Liver (tissue), 9 donors: ENCODE data around the gene KRTAP22-2. TPM values are rescaled to one million over a fixed set of nuclear protein-coding genes. Genes with fewer than 3 reads are reported as not detected.

Source experiments
- DNase-seq: peaks from one replicate; pipeline ENCODE4 v3.0.0-alpha.2; 2017; ENCODE audit warnings: low spot score
- H3K27ac ChIP-seq, 2 donors: one replicate each; pipeline ENCODE4 v1.7.0; 2013; ENCODE audit warnings: inconsistent platforms in 2 of 2, low read length in 2 of 2, control low read depth in 1 of 2, low read depth in 1 of 2, mild to moderate bottlenecking in 1 of 2
- H3K27me3 ChIP-seq, 4 donors: one replicate each; pipeline versions ENCODE4 v1.6.1 to v1.7.0; 2013; ENCODE audit warnings: low read length in 3 of 4, inconsistent platforms in 1 of 4, mild to moderate bottlenecking in 1 of 4, moderate library complexity in 1 of 4; ENCODE audit not compliant: control insufficient read depth in 4 of 4, insufficient read depth in 4 of 4
- H3K36me3 ChIP-seq, 4 donors: one replicate each; pipeline versions ENCODE4 v1.6.1 to v1.7.0; 2013; ENCODE audit warnings: low read length in 3 of 4, mild to moderate bottlenecking in 3 of 4, low read depth in 1 of 4, moderate library complexity in 1 of 4; ENCODE audit not compliant: control insufficient read depth in 4 of 4, insufficient read depth in 3 of 4
- H3K4me1 ChIP-seq, 4 donors: one replicate each; pipeline versions ENCODE4 v1.6.1 to v1.7.0; 2013; ENCODE audit warnings: low read length in 3 of 4, mild to moderate bottlenecking in 3 of 4, moderate library complexity in 1 of 4; ENCODE audit not compliant: control insufficient read depth in 4 of 4, insufficient read depth in 4 of 4
- H3K4me3 ChIP-seq, 3 donors: one replicate each; pipeline versions ENCODE4 v1.6.1 to v1.7.0; 2013; ENCODE audit warnings: low read length in 3 of 3, control low read depth in 1 of 3, low read depth in 1 of 3, mild to moderate bottlenecking in 1 of 3
- H3K9ac ChIP-seq, 2 donors: one replicate each; pipeline ENCODE4 v1.7.0; 2013; ENCODE audit warnings: low read length in 2 of 2, mild to moderate bottlenecking in 2 of 2, moderate library complexity in 2 of 2, control low read depth in 1 of 2, low read depth in 1 of 2
- H3K9me3 ChIP-seq, 4 donors: one replicate each; pipeline versions ENCODE4 v1.6.1 to v1.7.0; 2013; ENCODE audit warnings: low read length in 3 of 4; ENCODE audit not compliant: control insufficient read depth in 4 of 4
- EGR1 ChIP-seq, 2 donors: IDR thresholded peaks; 2 replicates each; pipeline ENCODE4 v1.6.1; 2016 to 2018; ENCODE audit warnings: antibody characterized with exemption in 2 of 2, low read depth in 2 of 2
- FOXA1 ChIP-seq: IDR thresholded peaks from 2 replicates; pipeline ENCODE4 v1.6.1; 2016; ENCODE audit warnings: antibody characterized with exemption
- FOXA2 ChIP-seq: IDR thresholded peaks from 2 replicates; pipeline ENCODE4 v1.6.1; 2016; ENCODE audit warnings: antibody characterized with exemption
- GABPA ChIP-seq, 2 donors: IDR thresholded peaks in 1 of 2; conservative IDR thresholded peaks in 1 of 2; 2 replicates each; pipeline ENCODE4 v1.6.1; 2016; ENCODE audit warnings: antibody characterized with exemption in 2 of 2, mild to moderate bottlenecking in 1 of 2, moderate library complexity in 1 of 2
- JUND ChIP-seq, 2 donors: IDR thresholded peaks; 2 replicates each; pipeline ENCODE4 v1.6.1; 2016; ENCODE audit warnings: antibody characterized with exemption in 2 of 2
- NR2F2 ChIP-seq: IDR thresholded peaks from 2 replicates; pipeline ENCODE4 v1.6.1; 2016; ENCODE audit warnings: antibody characterized with exemption
- RAD21 ChIP-seq, 2 donors: IDR thresholded peaks; 2 replicates each; pipeline ENCODE4 v1.6.1; 2016; ENCODE audit warnings: antibody characterized with exemption in 2 of 2, mild to moderate bottlenecking in 2 of 2
- RXRA ChIP-seq, 2 donors: IDR thresholded peaks; 2 replicates each; pipeline ENCODE4 v1.6.1; 2017 to 2018; ENCODE audit warnings: antibody characterized with exemption in 2 of 2, mild to moderate bottlenecking in 1 of 2
- SP1 ChIP-seq: IDR thresholded peaks from 2 replicates; pipeline ENCODE4 v1.6.1; 2018; ENCODE audit warnings: antibody characterized with exemption, mild to moderate bottlenecking
- TAF1 ChIP-seq: conservative IDR thresholded peaks from 2 replicates; pipeline ENCODE4 v1.6.1; 2016; ENCODE audit warnings: antibody characterized with exemption, mild to moderate bottlenecking
- YY1 ChIP-seq: IDR thresholded peaks from 2 replicates; pipeline ENCODE4 v1.6.1; 2016; ENCODE audit warnings: antibody characterized with exemption, mild to moderate bottlenecking
- WGBS: extraction: QIAGEN DNeasy Blood & Tissue Kit; methylation state at CpG from one replicate; pipeline ENCODE4 v1.1.7; 2013; 5-methylcytosine and 5-hydroxymethylcytosine counted together
- polyA plus RNA-seq, 2 donors: library from polyadenylated mRNA; stranded (reverse) in 1 of 2; unstranded in 1 of 2; fragments of 200-250 nt in 1 of 2; fragments of >200 nt in 1 of 2; fragmentation: Nextera tagmentation in 1 of 2; extraction: Ambion mirVana in 1 of 2; gene quantifications; one replicate each; pipeline versions ENCODE4 v1.2.1 to v1.2.3, GENCODE V29; 2013 to 2015
- total RNA-seq, 2 donors: library from RNA; depleted of rRNA; stranded (reverse); fragments of >200 nt; gene quantifications; one replicate each; pipeline ENCODE4 v1.2.3, GENCODE V29; 2014
- TF ChIP-seq, protein P1 (sequence below): IDR thresholded peaks from 2 replicates; pipeline ENCODE4 v1.6.1; 2016; ENCODE audit warnings: antibody characterized with exemption
- TF ChIP-seq, protein P2 (sequence below): fragments of 150-350 bp; IDR thresholded peaks from 2 replicates; pipeline ENCODE4 v1.5.1; 2017; ENCODE audit warnings: improper control_type of control experiment, low read depth, low read length; ENCODE audit not compliant: missing input control
- TF ChIP-seq, protein P3 (sequence below): IDR thresholded peaks from 2 replicates; pipeline ENCODE4 v1.6.1; 2016; ENCODE audit warnings: antibody characterized with exemption
- TF ChIP-seq, protein P4 (sequence below): IDR thresholded peaks from 2 replicates; pipeline ENCODE4 v1.6.1; 2016; ENCODE audit warnings: antibody characterized with exemption, mild to moderate bottlenecking
- TF ChIP-seq, protein P5 (sequence below): IDR thresholded peaks from 2 replicates; pipeline ENCODE4 v1.6.1; 2016; ENCODE audit warnings: antibody characterized with exemption
- donor health status: healthy.
- donor health status: healthy.
- donor health status: healthy.
- donor health status: healthy.
- donor health status: healthy.

Gene KRTAP22-2
- total and polyA plus RNA-seq, 4 donors, result not detected

DNA sequence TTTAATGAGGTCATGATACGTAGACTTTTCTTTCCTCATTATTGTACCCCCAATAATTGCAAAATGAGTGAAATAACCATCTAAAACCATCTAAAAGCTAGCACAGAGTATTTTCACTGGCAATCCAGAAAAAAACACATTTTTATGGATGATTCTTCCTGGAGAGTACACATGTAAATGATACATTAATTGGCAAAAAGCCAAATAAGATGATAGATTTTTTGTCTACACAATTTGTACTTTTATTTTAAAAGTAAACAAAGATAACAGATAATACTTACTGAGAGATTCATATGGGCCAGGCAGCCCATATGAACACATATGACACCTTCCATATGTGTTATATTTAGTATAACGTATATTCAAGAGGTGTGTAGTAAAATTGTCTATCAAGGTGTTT is 26.6 kb downstream of the KRTAP22-2 start:
- WGBS, result 77% methylated on average over 2 of the region's 2 CpGs
- no peaks in the 10 kb centered on the region for H3K27me3 ChIP-seq
- no peak overlapping the region for H3K27ac ChIP-seq
- no peak for TF ChIP-seq RXRA (IDR thresholded peaks at IDR 0.05)
- TF ChIP-seq GABPA (IDR thresholded peaks at IDR 0.05 in 1 of 2, conservative IDR thresholded peaks at IDR 0.05 in 1 of 2), result no peak
- TF ChIP-seq, protein P1, sequence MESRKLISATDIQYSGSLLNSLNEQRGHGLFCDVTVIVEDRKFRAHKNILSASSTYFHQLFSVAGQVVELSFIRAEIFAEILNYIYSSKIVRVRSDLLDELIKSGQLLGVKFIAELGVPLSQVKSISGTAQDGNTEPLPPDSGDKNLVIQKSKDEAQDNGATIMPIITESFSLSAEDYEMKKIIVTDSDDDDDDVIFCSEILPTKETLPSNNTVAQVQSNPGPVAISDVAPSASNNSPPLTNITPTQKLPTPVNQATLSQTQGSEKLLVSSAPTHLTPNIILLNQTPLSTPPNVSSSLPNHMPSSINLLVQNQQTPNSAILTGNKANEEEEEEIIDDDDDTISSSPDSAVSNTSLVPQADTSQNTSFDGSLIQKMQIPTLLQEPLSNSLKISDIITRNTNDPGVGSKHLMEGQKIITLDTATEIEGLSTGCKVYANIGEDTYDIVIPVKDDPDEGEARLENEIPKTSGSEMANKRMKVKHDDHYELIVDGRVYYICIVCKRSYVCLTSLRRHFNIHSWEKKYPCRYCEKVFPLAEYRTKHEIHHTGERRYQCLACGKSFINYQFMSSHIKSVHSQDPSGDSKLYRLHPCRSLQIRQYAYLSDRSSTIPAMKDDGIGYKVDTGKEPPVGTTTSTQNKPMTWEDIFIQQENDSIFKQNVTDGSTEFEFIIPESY, result no peak
- TF ChIP-seq, protein P2, sequence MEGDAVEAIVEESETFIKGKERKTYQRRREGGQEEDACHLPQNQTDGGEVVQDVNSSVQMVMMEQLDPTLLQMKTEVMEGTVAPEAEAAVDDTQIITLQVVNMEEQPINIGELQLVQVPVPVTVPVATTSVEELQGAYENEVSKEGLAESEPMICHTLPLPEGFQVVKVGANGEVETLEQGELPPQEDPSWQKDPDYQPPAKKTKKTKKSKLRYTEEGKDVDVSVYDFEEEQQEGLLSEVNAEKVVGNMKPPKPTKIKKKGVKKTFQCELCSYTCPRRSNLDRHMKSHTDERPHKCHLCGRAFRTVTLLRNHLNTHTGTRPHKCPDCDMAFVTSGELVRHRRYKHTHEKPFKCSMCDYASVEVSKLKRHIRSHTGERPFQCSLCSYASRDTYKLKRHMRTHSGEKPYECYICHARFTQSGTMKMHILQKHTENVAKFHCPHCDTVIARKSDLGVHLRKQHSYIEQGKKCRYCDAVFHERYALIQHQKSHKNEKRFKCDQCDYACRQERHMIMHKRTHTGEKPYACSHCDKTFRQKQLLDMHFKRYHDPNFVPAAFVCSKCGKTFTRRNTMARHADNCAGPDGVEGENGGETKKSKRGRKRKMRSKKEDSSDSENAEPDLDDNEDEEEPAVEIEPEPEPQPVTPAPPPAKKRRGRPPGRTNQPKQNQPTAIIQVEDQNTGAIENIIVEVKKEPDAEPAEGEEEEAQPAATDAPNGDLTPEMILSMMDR, result no peak
- no peak for TF ChIP-seq FOXA1
- no peak for TF ChIP-seq SP1
- TF ChIP-seq FOXA2, result no peak
- TF ChIP-seq, protein P3, sequence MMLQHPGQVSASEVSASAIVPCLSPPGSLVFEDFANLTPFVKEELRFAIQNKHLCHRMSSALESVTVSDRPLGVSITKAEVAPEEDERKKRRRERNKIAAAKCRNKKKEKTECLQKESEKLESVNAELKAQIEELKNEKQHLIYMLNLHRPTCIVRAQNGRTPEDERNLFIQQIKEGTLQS, result no peak
- TF ChIP-seq, protein P4, sequence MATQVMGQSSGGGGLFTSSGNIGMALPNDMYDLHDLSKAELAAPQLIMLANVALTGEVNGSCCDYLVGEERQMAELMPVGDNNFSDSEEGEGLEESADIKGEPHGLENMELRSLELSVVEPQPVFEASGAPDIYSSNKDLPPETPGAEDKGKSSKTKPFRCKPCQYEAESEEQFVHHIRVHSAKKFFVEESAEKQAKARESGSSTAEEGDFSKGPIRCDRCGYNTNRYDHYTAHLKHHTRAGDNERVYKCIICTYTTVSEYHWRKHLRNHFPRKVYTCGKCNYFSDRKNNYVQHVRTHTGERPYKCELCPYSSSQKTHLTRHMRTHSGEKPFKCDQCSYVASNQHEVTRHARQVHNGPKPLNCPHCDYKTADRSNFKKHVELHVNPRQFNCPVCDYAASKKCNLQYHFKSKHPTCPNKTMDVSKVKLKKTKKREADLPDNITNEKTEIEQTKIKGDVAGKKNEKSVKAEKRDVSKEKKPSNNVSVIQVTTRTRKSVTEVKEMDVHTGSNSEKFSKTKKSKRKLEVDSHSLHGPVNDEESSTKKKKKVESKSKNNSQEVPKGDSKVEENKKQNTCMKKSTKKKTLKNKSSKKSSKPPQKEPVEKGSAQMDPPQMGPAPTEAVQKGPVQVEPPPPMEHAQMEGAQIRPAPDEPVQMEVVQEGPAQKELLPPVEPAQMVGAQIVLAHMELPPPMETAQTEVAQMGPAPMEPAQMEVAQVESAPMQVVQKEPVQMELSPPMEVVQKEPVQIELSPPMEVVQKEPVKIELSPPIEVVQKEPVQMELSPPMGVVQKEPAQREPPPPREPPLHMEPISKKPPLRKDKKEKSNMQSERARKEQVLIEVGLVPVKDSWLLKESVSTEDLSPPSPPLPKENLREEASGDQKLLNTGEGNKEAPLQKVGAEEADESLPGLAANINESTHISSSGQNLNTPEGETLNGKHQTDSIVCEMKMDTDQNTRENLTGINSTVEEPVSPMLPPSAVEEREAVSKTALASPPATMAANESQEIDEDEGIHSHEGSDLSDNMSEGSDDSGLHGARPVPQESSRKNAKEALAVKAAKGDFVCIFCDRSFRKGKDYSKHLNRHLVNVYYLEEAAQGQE, result no peak
- TF ChIP-seq, protein P5, sequence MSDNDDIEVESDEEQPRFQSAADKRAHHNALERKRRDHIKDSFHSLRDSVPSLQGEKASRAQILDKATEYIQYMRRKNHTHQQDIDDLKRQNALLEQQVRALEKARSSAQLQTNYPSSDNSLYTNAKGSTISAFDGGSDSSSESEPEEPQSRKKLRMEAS, result no peak
- no peak for TF ChIP-seq NR2F2
- no peak for TF ChIP-seq JUND (IDR thresholded peaks at IDR 0.05)
- TF ChIP-seq TAF1, result no peak
- no peak for TF ChIP-seq RAD21 (IDR thresholded peaks at IDR 0.05)
- no peak for TF ChIP-seq YY1
- no peak for TF ChIP-seq EGR1 (IDR thresholded peaks at IDR 0.05; ENCODE audit: low read depth in 2 of 2)
- no peak overlapping the region for H3K4me3 ChIP-seq
- DNase-seq, result no peak
- H3K36me3 ChIP-seq, result no peaks in the 10 kb centered on the region
- no peak overlapping the region for H3K9ac ChIP-seq
- H3K4me1 ChIP-seq, result no peaks in the 10 kb centered on the region
- no peaks in the 10 kb centered on the region for H3K9me3 ChIP-seq

DNA sequence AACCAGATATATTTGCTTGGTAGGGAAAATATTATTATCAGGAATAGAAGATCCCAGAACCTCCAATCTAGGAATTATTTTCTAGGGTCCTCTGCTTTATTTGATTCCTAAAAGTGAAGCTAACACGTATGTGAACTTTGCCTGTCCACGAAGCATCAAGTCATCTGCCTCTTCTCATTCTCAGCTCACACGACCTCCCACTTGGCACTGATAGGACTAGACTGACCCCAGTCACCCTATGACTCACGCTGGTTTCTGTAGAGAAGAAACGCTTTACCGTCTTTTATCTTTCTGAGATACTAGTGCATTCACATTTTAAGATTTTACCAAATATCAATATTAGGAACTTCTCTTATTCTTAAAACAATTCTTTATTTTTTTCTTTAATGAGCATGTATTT is 27.1 kb downstream of the KRTAP22-2 start:
- 62% methylated on average over 6 of the region's 6 CpGs for WGBS
- Histone ChIP-seq H3K4me3 (no peak overlapping the region), H3K27ac (no peak overlapping the region), H3K9me3 (no peaks in the 10 kb centered on the region), H3K9ac (no peak overlapping the region), H3K4me1 (no peaks in the 10 kb centered on the region), H3K36me3 (no peaks in the 10 kb centered on the region), H3K27me3 (no peaks in the 10 kb centered on the region)
- DNase-seq, result no peak
- TF ChIP-seq RAD21 (IDR thresholded peaks at IDR 0.05), result no peak
